H1 (cell line): ENCODE results near the gene SYCE1L. TPM values are rescaled to one million over a fixed set of nuclear protein-coding genes. Genes with fewer than 3 reads are reported as not detected.
A peak's percentile ranks its signal among the peaks of the same experiment; 100 is the strongest.

Source experiments
- CTCF ChIA-PET: fragments of 300-600 bp; sonication (Branson Sonifier 250); formaldehyde crosslinking; loops from one replicate; lab custom pipeline; 2021; ENCODE audit not compliant: partially characterized antibody; lab: Charles Lee
- POLR2A ChIA-PET: fragments of 300-600 bp; sonication (Branson Sonifier 250); formaldehyde crosslinking; loops from one replicate; lab custom pipeline; 2021; ENCODE audit warnings: inconsistent platforms; ENCODE audit not compliant: partially characterized antibody; lab: Charles Lee
- DNase-seq, 2 experiments: peaks; one replicate each; pipeline versions ENCODE4 v3.0.0 to v3.0.0-alpha.2; 2010 to 2022; ENCODE audit warnings: low spot score in 2 of 2, low read depth in 1 of 2, mixed read lengths in 1 of 2
- FAIRE-seq: peaks from 2 replicates; lab custom pipeline; 2011; peaks lifted over from hg19 to GRCh38; lab: Jason Lieb, UNC
- H2AFZ ChIP-seq: 2 replicates; pipeline ENCODE4 v1.8.1; 2012; ENCODE audit warnings: low read length, inconsistent platforms
- H2AK5ac ChIP-seq: 2 replicates; pipeline ENCODE4 v1.6.1; 2013; ENCODE audit warnings: low read depth, low read length
- H2BK120ac ChIP-seq: replicated peaks from 2 replicates; pipeline ENCODE3; 2013; ENCODE audit warnings: low read depth, low read length, inconsistent platforms
- H2BK12ac ChIP-seq: 2 replicates; pipeline ENCODE4 v1.6.1; 2013; ENCODE audit warnings: low read depth, low read length
- H2BK15ac ChIP-seq: 2 replicates; pipeline ENCODE4 v1.6.1; 2013; ENCODE audit warnings: low read length
- H2BK20ac ChIP-seq: 2 replicates; pipeline ENCODE4 v1.6.1; 2013; ENCODE audit warnings: low read length
- H2BK5ac ChIP-seq: 2 replicates; pipeline ENCODE4 v1.6.1; 2013; ENCODE audit warnings: low read depth, low read length
- H3K14ac ChIP-seq: 2 replicates; pipeline ENCODE4 v1.6.1; 2013; ENCODE audit warnings: inconsistent platforms; ENCODE audit not compliant: insufficient read length
- H3K18ac ChIP-seq: 2 replicates; pipeline ENCODE4 v1.6.1; 2013; ENCODE audit warnings: low read length; ENCODE audit errors: extremely low read depth
- H3K23ac ChIP-seq: 2 replicates; pipeline ENCODE4 v1.6.1; 2013; ENCODE audit warnings: inconsistent platforms; ENCODE audit not compliant: insufficient read length
- H3K23me2 ChIP-seq: 2 replicates; pipeline ENCODE4 v1.6.1; 2013; ENCODE audit warnings: low read depth, low read length
- H3K27ac ChIP-seq: 2 replicates; pipeline ENCODE4 v1.6.1; 2011; ENCODE audit warnings: low read depth, low read length, inconsistent platforms
- H3K27me3 ChIP-seq, 4 experiments: replicated peaks in 1 of 4; 1 replicate in 1 of 4; 2 replicates in 3 of 4; pipeline versions ENCODE4 v1.6.1 to v1.8.1; 2011 to 2013; ENCODE audit warnings: low read length in 3 of 4, mild to moderate bottlenecking in 3 of 4, inconsistent platforms in 2 of 4, mixed read lengths in 2 of 4, moderate library complexity in 1 of 4; ENCODE audit not compliant: control insufficient read depth in 3 of 4, insufficient read depth in 3 of 4; ENCODE audit errors: extremely low read depth in 1 of 4
- H3K36me3 ChIP-seq, 4 experiments: 2 replicates each; pipeline versions ENCODE4 v1.6.1 to v1.8.1; 2011 to 2013; ENCODE audit warnings: mild to moderate bottlenecking in 4 of 4, low read length in 3 of 4, moderate library complexity in 2 of 4, control low read depth in 1 of 4, inconsistent platforms in 1 of 4; ENCODE audit not compliant: insufficient read depth in 4 of 4, control insufficient read depth in 2 of 4
- H3K4ac ChIP-seq: replicated peaks from 2 replicates; pipeline ENCODE3; 2013; ENCODE audit warnings: low read length, low read depth, mixed read lengths, inconsistent platforms; ENCODE audit not compliant: insufficient read length
- H3K4me1 ChIP-seq, 4 experiments: replicated peaks in 1 of 4; 1 replicate in 1 of 4; 2 replicates in 3 of 4; pipeline versions ENCODE4 v1.6.1 to v1.8.1; 2011 to 2013; ENCODE audit warnings: low read length in 3 of 4, inconsistent platforms in 2 of 4, mixed read lengths in 1 of 4; ENCODE audit not compliant: insufficient read depth in 4 of 4, control insufficient read depth in 3 of 4
- H3K4me2 ChIP-seq, 2 experiments: 2 replicates each; pipeline versions ENCODE4 v1.6.1 to v1.8.1; 2011 to 2013; ENCODE audit warnings: low read depth in 2 of 2, low read length in 2 of 2, control low read depth in 1 of 2, inconsistent platforms in 1 of 2, mild to moderate bottlenecking in 1 of 2; ENCODE audit not compliant: insufficient read depth in 1 of 2
- H3K4me3 ChIP-seq, 4 experiments: fragments of 200-600, 300-600 bp in 1 of 4; sonication (generic), shearing (Covaris generic), sonication (Bioruptor Twin) in 1 of 4; 2 replicates each; pipeline versions ENCODE4 v1.5.1 to v1.8.1; 2011 to 2016; ENCODE audit warnings: low read length in 4 of 4, low read depth in 3 of 4, control low read depth in 2 of 4, inconsistent platforms in 2 of 4, mild to moderate bottlenecking in 2 of 4, mixed read lengths in 1 of 4, moderate library complexity in 1 of 4; ENCODE audit not compliant: insufficient read depth in 2 of 4; ENCODE audit errors: extremely low read depth in 1 of 4
- H3K56ac ChIP-seq: replicated peaks from 2 replicates; pipeline ENCODE3; 2013; ENCODE audit warnings: low read depth, mild to moderate bottlenecking, mixed read lengths, low read length, inconsistent platforms; ENCODE audit not compliant: insufficient read length
- H3K79me1 ChIP-seq: 2 replicates; pipeline ENCODE4 v1.6.1; 2013; ENCODE audit warnings: low read depth, low read length, control low read depth
- H3K79me2 ChIP-seq, 2 experiments: 2 replicates each; pipeline versions ENCODE4 v1.6.1 to v1.8.1; 2012 to 2013; ENCODE audit warnings: low read length in 2 of 2, mild to moderate bottlenecking in 2 of 2, inconsistent platforms in 1 of 2; ENCODE audit not compliant: insufficient read depth in 2 of 2, control insufficient read depth in 1 of 2
- H3K9ac ChIP-seq, 4 experiments: replicated peaks in 1 of 4; 1 replicate in 1 of 4; 2 replicates in 3 of 4; pipeline versions ENCODE4 v1.6.1 to v1.8.1; 2011 to 2013; ENCODE audit warnings: low read depth in 3 of 4, low read length in 3 of 4, control low read depth in 2 of 4, mild to moderate bottlenecking in 2 of 4, moderate library complexity in 2 of 4, inconsistent platforms in 1 of 4; ENCODE audit errors: extremely low read depth in 1 of 4
- H3K9me3 ChIP-seq, 2 experiments: 2 replicates each; pipeline versions ENCODE4 v1.6.1 to v1.8.1; 2012 to 2013; ENCODE audit warnings: mild to moderate bottlenecking in 2 of 2, moderate library complexity in 2 of 2, control low read depth in 1 of 2, inconsistent platforms in 1 of 2, low read depth in 1 of 2, low read length in 1 of 2, mixed read lengths in 1 of 2; ENCODE audit not compliant: insufficient read depth in 2 of 2
- H4K20me1 ChIP-seq, 2 experiments: replicated peaks in 1 of 2; 2 replicates each; pipeline versions ENCODE3 to v1.8.1; 2011 to 2013; ENCODE audit warnings: inconsistent platforms in 2 of 2, low read length in 2 of 2, mild to moderate bottlenecking in 1 of 2; ENCODE audit not compliant: insufficient read depth in 2 of 2, control insufficient read depth in 1 of 2
- H4K5ac ChIP-seq: 2 replicates; pipeline ENCODE4 v1.6.1; 2013; ENCODE audit warnings: low read length, low read depth, mixed read lengths, inconsistent platforms; ENCODE audit not compliant: insufficient read length
- H4K8ac ChIP-seq: 2 replicates; pipeline ENCODE4 v1.8.0; 2013; ENCODE audit warnings: mild to moderate bottlenecking, moderate library complexity, low read length, inconsistent platforms; ENCODE audit not compliant: insufficient read depth; ENCODE audit errors: extremely low read depth
- H4K91ac ChIP-seq: replicated peaks from 2 replicates; pipeline ENCODE3; 2013; ENCODE audit warnings: low read length, mixed read lengths, inconsistent platforms; ENCODE audit not compliant: insufficient read length
- BACH1 ChIP-seq: IDR thresholded peaks from 2 replicates; pipeline ENCODE4 v1.6.1; 2012; ENCODE audit warnings: low read length, improper control_type of control experiment
- BRCA1 ChIP-seq: IDR thresholded peaks from 2 replicates; pipeline ENCODE4 v1.6.1; 2012; ENCODE audit warnings: low read depth, low read length, improper control_type of control experiment
- CHD1 ChIP-seq: IDR thresholded peaks from 2 replicates; pipeline ENCODE4 v1.6.1; 2012; ENCODE audit warnings: low read depth, low read length, improper control_type of control experiment
- GABPA ChIP-seq: IDR thresholded peaks from 2 replicates; pipeline ENCODE4 v1.6.1; 2011; ENCODE audit warnings: mild to moderate bottlenecking, low read length, moderate library complexity, borderline replicate concordance; ENCODE audit not compliant: insufficient read depth
- NRF1 ChIP-seq: IDR thresholded peaks from 2 replicates; pipeline ENCODE4 v1.6.1; 2011; ENCODE audit warnings: mild to moderate bottlenecking, low read depth, low read length, improper control_type of control experiment
- RAD21 ChIP-seq, 2 experiments: IDR thresholded peaks in 1 of 2; conservative IDR thresholded peaks in 1 of 2; 2 replicates each; pipeline ENCODE4 v1.6.1; 2011; ENCODE audit warnings: low read depth in 2 of 2, low read length in 2 of 2, improper control_type of control experiment in 1 of 2, inconsistent platforms in 1 of 2, mild to moderate bottlenecking in 1 of 2, moderate library complexity in 1 of 2
- SAP30 ChIP-seq: fragments of 300-600 bp; sonication (generic); IDR thresholded peaks from 2 replicates; pipeline ENCODE4 v1.7.1; 2012; ENCODE audit warnings: low read length, moderate library complexity, mild to moderate bottlenecking, inconsistent platforms; ENCODE audit not compliant: insufficient read depth, insufficient replicate concordance
- SIN3A ChIP-seq, 2 experiments: IDR thresholded peaks in 1 of 2; conservative IDR thresholded peaks in 1 of 2; 2 replicates each; pipeline ENCODE4 v1.6.1; 2011 to 2012; ENCODE audit warnings: low read length in 2 of 2, improper control_type of control experiment in 1 of 2, low read depth in 1 of 2, mild to moderate bottlenecking in 1 of 2
- SP1 ChIP-seq: IDR thresholded peaks from 2 replicates; pipeline ENCODE4 v1.6.1; 2011; ENCODE audit warnings: low read depth, low read length
- WGBS, 2 experiments: shearing (Covaris generic) in 1 of 2; methylation state at CpG; one replicate each; pipeline versions ENCODE4 v1.1.6 to v1.1.7; 2013 to 2015; ENCODE audit warnings: low lambda C conversion rate in 2 of 2, mixed read lengths in 2 of 2, inconsistent platforms in 1 of 2, low coverage in 1 of 2, missing lambda C conversion rate in 1 of 2; ENCODE audit not compliant: insufficient replicate concordance in 2 of 2, insufficient coverage in 1 of 2, insufficient read length in 1 of 2; ENCODE audit errors: extremely low coverage in 1 of 2, missing lambda C conversion rate in 1 of 2; 5-methylcytosine and 5-hydroxymethylcytosine counted together
- polyA plus RNA-seq, 7 experiments: library from polyadenylated mRNA; depleted of rRNA in 3 of 7; stranded (reverse) in 5 of 7; unstranded in 2 of 7; fragments of >200 nt in 5 of 7; fragments of 200-250 nt in 2 of 7; gene quantifications; 1 replicate in 5 of 7; 2 replicates in 1 of 7; 4 replicates in 1 of 7; pipeline versions ENCODE4 v1.2.1 to v1.2.3, GENCODE V29; 2011 to 2013; ENCODE audit warnings: missing spikeins in 2 of 7, mixed read lengths in 2 of 7
- total RNA-seq: library from RNA; stranded (reverse); fragmentation: NEBNext Ultra II Directional; extraction: Animal tissue kit (Norgen Biotek cat#: 25700); gene quantifications from 2 replicates; pipeline ENCODE4 v1.2.1, GENCODE V29; 2021
- TF ChIP-seq, protein P1 (sequence below): IDR thresholded peaks from 2 replicates; pipeline ENCODE4 v1.6.1; 2012; ENCODE audit warnings: inconsistent platforms

The SYCE1L gene
- total and polyA plus RNA-seq, 2 of the 8 experiments (the other 6 are each of a cell fraction or from before 2014, with no cell fraction given): 5.8 to 6.8 TPM

- Histone ChIP-seq H2AK5ac (no peak overlapping the region), H3K4ac (no peak overlapping the region), H3K9ac (no peak overlapping the region), H4K91ac (no peak overlapping the region), H3K18ac (no peak overlapping the region), H4K5ac (no peak overlapping the region), H3K14ac (no peak overlapping the region), H2BK120ac (no peak overlapping the region), H3K79me1 (no peaks in the 10 kb centered on the region), H3K23ac (no peak overlapping the region), H3K4me1 (no peaks in the 10 kb centered on the region), H3K36me3 (no peaks in the 10 kb centered on the region), H3K27me3 (no peaks in the 10 kb centered on the region), H3K4me3 (no peak overlapping the region), H2BK5ac (no peak overlapping the region), H2BK15ac (no peak overlapping the region), H2BK12ac (no peak overlapping the region), H3K56ac (no peak overlapping the region), H2BK20ac (no peak overlapping the region), H3K23me2 (no peaks in the 10 kb centered on the region), H4K8ac (no peak overlapping the region), H3K27ac (no peak overlapping the region), H3K79me2 (no peaks in the 10 kb centered on the region), H2AFZ (peak overlapping the region; percentile 49; the same call in 1 of the 2 replicates), H4K20me1 (no peaks in the 10 kb centered on the region), H3K4me2 (no peak overlapping the region), H3K9me3 (no peaks in the 10 kb centered on the region)
- CTCF ChIA-PET: interaction anchor here (0.6 to 4.9 kb wide), 64 partner anchors 10 to 1511 kb away, joined by 3 to 46 read pairs (median 4); no protein-coding TSS in a partner anchor
- WGBS, 2 experiments: 74% methylated on average over 4 of the region's 4 CpGs; no CpG with 5 or more reads in 1 of the 2 experiments
- FAIRE-seq (no peak), DNase-seq (no peak)
- POLR2A ChIA-PET: interaction anchor here (0.6 kb wide), 1 partner anchor 229 kb away, joined by 5 read pairs; no protein-coding TSS in a partner anchor
- TF ChIP-seq BACH1 (no peak), SP1 (no peak), SAP30 (no peak), NRF1 (no peak), BRCA1 (no peak), RAD21 (IDR thresholded peaks at IDR 0.05 in 1 of 2, conservative IDR thresholded peaks at IDR 0.05 in 1 of 2; ENCODE audit: low read depth in 2 of 2, low read length in 2 of 2) (no peak), CHD1 (no peak), SIN3A (conservative IDR thresholded peaks at IDR 0.05 in 1 of 2, IDR thresholded peaks at IDR 0.05 in 1 of 2; ENCODE audit: low read depth in 1 of 2, low read length in 2 of 2) (no peak), GABPA (no peak)
- TF ChIP-seq, protein P1, sequence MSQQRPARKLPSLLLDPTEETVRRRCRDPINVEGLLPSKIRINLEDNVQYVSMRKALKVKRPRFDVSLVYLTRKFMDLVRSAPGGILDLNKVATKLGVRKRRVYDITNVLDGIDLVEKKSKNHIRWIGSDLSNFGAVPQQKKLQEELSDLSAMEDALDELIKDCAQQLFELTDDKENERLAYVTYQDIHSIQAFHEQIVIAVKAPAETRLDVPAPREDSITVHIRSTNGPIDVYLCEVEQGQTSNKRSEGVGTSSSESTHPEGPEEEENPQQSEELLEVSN: no peak
Observed at GRCh38 chr16:77170805-77171204, 28.4 kb upstream of the SYCE1L start.
